T-cell (primary cell): Measurements from ENCODE around the gene CD300E. TPM values are rescaled to one million over a fixed set of nuclear protein-coding genes. Genes with fewer than 3 reads are reported as not detected.
"Not testable (repeated sequence)": the region's sequence is repeated elsewhere in the genome, so short reads cannot be mapped to it uniquely, and the experiment has no call there.

Source experiments
- ATAC-seq, 4 experiments: fragments of 200-7000 bp in 3 of 4; fragments of 150-1000 bp in 1 of 4; cut with Tn5 transposase; replicated peaks in 1 of 4; 1 replicate in 3 of 4; 2 replicates in 1 of 4; pipeline ENCODE4 v1.10.0; 2021; ENCODE audit warnings: moderate library complexity in 3 of 4, mild to moderate bottlenecking in 2 of 4, moderate number of reproducible peaks in 1 of 4
- CTCF ChIA-PET, 2 donors: fragments of 300-600 bp; sonication (Branson Sonifier 250); formaldehyde crosslinking; loops; one replicate each; lab custom pipeline; 2022; ENCODE audit warnings: antibody characterized with exemption in 2 of 2; lab: Charles Lee
- POLR2A ChIA-PET, 2 donors: fragments of 300-600 bp; sonication (Branson Sonifier 250); formaldehyde crosslinking; loops; one replicate each; lab custom pipeline; 2022; ENCODE audit warnings: antibody characterized with exemption in 2 of 2; lab: Charles Lee
- DNase-seq, 35 experiments: peaks; one replicate each; pipeline versions ENCODE4 v3.0.0 to v3.0.0-alpha.2; 2013 to 2023
- H3K27ac ChIP-seq: one replicate; pipeline ENCODE4 v1.5.1; 2013; ENCODE audit warnings: low read length
- H3K27me3 ChIP-seq, 2 experiments: replicated peaks in 1 of 2; 1 replicate in 1 of 2; 2 replicates in 1 of 2; pipeline versions ENCODE4 v1.6.1 to v1.7.0; 2013; ENCODE audit warnings: low read length in 1 of 2, mixed read lengths in 1 of 2; ENCODE audit not compliant: control insufficient read depth in 2 of 2, insufficient read depth in 2 of 2; ENCODE audit errors: extremely low read depth in 1 of 2
- H3K36me3 ChIP-seq, 2 donors: 1 replicate in 1 of 2; 2 replicates in 1 of 2; pipeline versions ENCODE4 v1.6.1 to v1.7.0; 2013; ENCODE audit warnings: low read length in 1 of 2; ENCODE audit not compliant: control insufficient read depth in 2 of 2, insufficient read depth in 1 of 2; ENCODE audit errors: extremely low read depth in 1 of 2
- H3K4me1 ChIP-seq, 2 experiments: 1 replicate in 1 of 2; 2 replicates in 1 of 2; pipeline versions ENCODE4 v1.6.1 to v1.7.0; 2013; ENCODE audit warnings: low read length in 2 of 2, mixed read lengths in 1 of 2; ENCODE audit not compliant: insufficient read depth in 2 of 2, control insufficient read depth in 1 of 2; ENCODE audit errors: extremely low read depth in 1 of 2
- H3K4me3 ChIP-seq, 2 donors: 1 replicate in 1 of 2; 2 replicates in 1 of 2; pipeline versions ENCODE4 v1.5.1 to v1.7.0; 2013; ENCODE audit warnings: mild to moderate bottlenecking in 2 of 2, low read length in 1 of 2, moderate library complexity in 1 of 2; ENCODE audit not compliant: control insufficient read depth in 1 of 2; ENCODE audit errors: extremely low read depth in 1 of 2
- H3K9me3 ChIP-seq: 2 replicates; pipeline ENCODE4 v1.7.0; 2013
- H3K27ac Mint-ChIP-seq, 2 donors: one replicate each; pipeline ENCODE4 v1.8.0; 2020 to 2021; ENCODE audit warnings: mild to moderate bottlenecking in 2 of 2, mixed read lengths in 2 of 2
- H3K27me3 Mint-ChIP-seq, 2 donors: one replicate each; pipeline ENCODE4 v1.8.0; 2021 to 2022; ENCODE audit warnings: mixed read lengths in 2 of 2
- H3K36me3 Mint-ChIP-seq: one replicate; pipeline ENCODE4 v1.8.0; 2021; ENCODE audit warnings: mixed read lengths
- H3K4me1 Mint-ChIP-seq, 3 donors: one replicate each; pipeline ENCODE4 v1.8.0; 2020 to 2022; ENCODE audit warnings: mixed read lengths in 3 of 3, mild to moderate bottlenecking in 1 of 3
- H3K4me3 Mint-ChIP-seq, 3 donors: one replicate each; pipeline ENCODE4 v1.8.0; 2020 to 2022; ENCODE audit warnings: mild to moderate bottlenecking in 3 of 3, mixed read lengths in 3 of 3, moderate library complexity in 3 of 3
- H3K9me3 Mint-ChIP-seq, 3 donors: one replicate each; pipeline ENCODE4 v1.8.0; 2020 to 2022; ENCODE audit warnings: mixed read lengths in 3 of 3
- WGBS: methylation state at CpG from one replicate; pipeline ENCODE4 v1.1.5; 2013; ENCODE audit warnings: missing lambda C conversion rate; ENCODE audit not compliant: insufficient coverage; 5-methylcytosine and 5-hydroxymethylcytosine counted together
- total RNA-seq, 35 experiments: library from RNA in 6 of 35; stranded (reverse) in 6 of 35; fragments of 120-200 nt in 1 of 35; gene quantifications; one replicate each; pipeline versions ENCODE4 v1.2.1 to v1.2.4 and lab custom pipeline; 2013 to 2026

Gene CD300E
- total RNA-seq, 5 donors from 2014 or later (not counting 1 experiment from before 2014, with no cell fraction given), result 0.38 TPM; not detected in 4

DNA sequence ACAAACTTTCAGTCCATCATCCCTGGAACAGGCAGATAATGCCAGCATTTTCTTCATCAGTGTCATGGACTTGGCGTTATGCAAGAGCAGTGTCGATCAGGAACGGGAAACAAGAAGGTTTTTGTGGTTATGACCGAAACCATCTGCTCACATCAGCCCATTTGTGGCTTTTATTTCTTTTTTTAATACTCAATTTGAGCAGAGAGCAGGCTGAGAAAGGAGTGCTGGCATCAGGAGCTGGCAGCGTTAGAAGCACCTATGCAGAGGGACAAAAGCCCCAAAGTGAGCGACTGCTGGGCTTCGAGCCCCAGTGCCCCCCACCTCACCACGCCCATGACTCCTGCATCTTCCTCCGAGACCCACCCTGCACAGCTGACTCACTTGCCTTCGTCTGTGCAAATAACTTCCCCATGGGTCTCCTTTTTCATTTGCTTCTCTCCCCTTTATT lies 16.2 kb upstream of the CD300E start:
- ChIA-PET CTCF (no interaction called here), POLR2A (no interaction called here)
- Histone ChIP-seq H3K36me3 (no peaks in the 10 kb centered on the region), H3K4me3 (no peak overlapping the region), H3K4me1 (peaks cover 0 to 12% of the 10 kb centered on the region in 2 experiments), H3K27me3 (peaks cover 0 to 46% of the 10 kb centered on the region in 2 experiments), H3K27ac (no peak overlapping the region), H3K9me3 (no peaks in the 10 kb centered on the region)
- DNase-seq (peak in 2 of 35 experiments; percentile 17 to 28), ATAC-seq (peak in 1 of 4 experiments; percentile 32)
- H3K27ac Mint-ChIP-seq, result no peak overlapping the region
- peaks cover 14 to 35% of the 10 kb centered on the region in 2 donors for H3K27me3 Mint-ChIP-seq
- 4% methylated on average over 7 of the region's 10 CpGs for WGBS
- no peaks in the 10 kb centered on the region for H3K9me3 Mint-ChIP-seq
- peaks cover 9 to 26% (median 11%) of the 10 kb centered on the region in 3 donors for H3K4me1 Mint-ChIP-seq
- peak overlapping the region in 1 of 3 donors; percentile 10 for H3K4me3 Mint-ChIP-seq
- H3K36me3 Mint-ChIP-seq, result no peaks in the 10 kb centered on the region

DNA sequence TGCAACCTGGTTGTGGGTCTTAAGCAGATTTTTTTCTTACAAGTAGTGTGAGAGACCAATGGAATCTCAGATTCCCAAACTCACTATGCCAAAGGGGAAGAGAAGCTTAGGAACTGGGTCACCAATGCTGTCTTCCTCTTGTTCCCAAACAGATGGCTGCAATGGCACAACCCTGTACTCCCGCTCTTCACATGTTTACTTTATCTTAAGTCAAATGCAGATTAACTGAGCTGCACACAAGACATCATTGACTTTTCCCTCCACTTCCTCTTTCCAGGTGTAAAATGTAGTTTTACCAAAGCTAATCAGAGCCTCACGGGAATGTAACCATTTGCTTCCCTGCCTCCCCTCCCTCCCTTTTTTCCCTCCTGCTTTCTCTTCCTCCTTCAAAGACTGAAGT lies 14.4 kb upstream of the CD300E start:
- H3K27ac Mint-ChIP-seq, result no peak overlapping the region
- peaks cover 9 to 26% (median 11%) of the 10 kb centered on the region in 3 donors for H3K4me1 Mint-ChIP-seq
- H3K9me3 ChIP-seq, result no peaks in the 10 kb centered on the region
- no peak overlapping the region for H3K4me3 Mint-ChIP-seq
- no peak for ATAC-seq
- H3K4me3 ChIP-seq, result no peak overlapping the region
- H3K27ac ChIP-seq, result no peak overlapping the region
- H3K36me3 ChIP-seq, result no peaks in the 10 kb centered on the region
- H3K9me3 Mint-ChIP-seq, result no peaks in the 10 kb centered on the region
- peaks cover 12 to 38% of the 10 kb centered on the region in 2 donors for H3K27me3 Mint-ChIP-seq
- POLR2A ChIA-PET, result no interaction called here
- 100% methylated on average over 1 of the region's 2 CpGs for WGBS
- H3K4me1 ChIP-seq, result peaks cover 0 to 12% of the 10 kb centered on the region in 2 experiments
- CTCF ChIA-PET, result no interaction called here
- no peaks in the 10 kb centered on the region for H3K36me3 Mint-ChIP-seq
- DNase-seq, result no peak
- peaks cover 0 to 58% of the 10 kb centered on the region in 2 experiments for H3K27me3 ChIP-seq

DNA sequence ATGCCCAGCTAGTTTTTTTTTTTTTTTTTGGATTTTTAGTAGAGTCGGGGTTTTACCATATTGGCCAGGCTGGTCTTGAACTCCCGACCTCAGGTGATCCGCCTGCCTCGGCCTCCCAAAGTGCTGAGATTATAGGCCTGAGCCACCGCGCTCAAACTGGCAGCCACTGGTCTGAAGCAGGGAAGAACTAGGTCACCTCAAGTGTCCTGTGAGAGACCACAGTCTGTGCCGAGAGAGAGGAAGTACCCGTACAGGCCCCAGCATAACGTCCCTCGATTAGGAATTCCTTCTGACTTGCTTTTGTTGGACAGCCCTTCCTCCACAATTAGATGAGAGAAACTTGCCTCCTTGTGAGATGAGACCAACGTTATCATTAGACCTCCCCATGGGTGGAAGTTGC lies 13.7 kb upstream of the CD300E start:
- no peaks in the 10 kb centered on the region for H3K36me3 Mint-ChIP-seq
- peaks cover 11 to 26% (median 11%) of the 10 kb centered on the region in 3 donors for H3K4me1 Mint-ChIP-seq
- no peak overlapping the region for H3K4me3 Mint-ChIP-seq
- H3K27ac Mint-ChIP-seq, result no peak overlapping the region
- Histone ChIP-seq H3K9me3 (no peaks in the 10 kb centered on the region), H3K36me3 (no peaks in the 10 kb centered on the region), H3K27me3 (peaks cover 0 to 61% of the 10 kb centered on the region in 2 experiments), H3K27ac (no peak overlapping the region), H3K4me3 (no peak overlapping the region), H3K4me1 (peaks cover 0 to 12% of the 10 kb centered on the region in 2 experiments)
- 71% methylated on average over 7 of the region's 11 CpGs for WGBS
- no peaks in the 10 kb centered on the region for H3K9me3 Mint-ChIP-seq
- H3K27me3 Mint-ChIP-seq, result peaks cover 12 to 37% of the 10 kb centered on the region in 2 donors
- CTCF ChIA-PET, result no interaction called here
- POLR2A ChIA-PET, result no interaction called here
- ATAC-seq (no peak), DNase-seq (no peak)

DNA sequence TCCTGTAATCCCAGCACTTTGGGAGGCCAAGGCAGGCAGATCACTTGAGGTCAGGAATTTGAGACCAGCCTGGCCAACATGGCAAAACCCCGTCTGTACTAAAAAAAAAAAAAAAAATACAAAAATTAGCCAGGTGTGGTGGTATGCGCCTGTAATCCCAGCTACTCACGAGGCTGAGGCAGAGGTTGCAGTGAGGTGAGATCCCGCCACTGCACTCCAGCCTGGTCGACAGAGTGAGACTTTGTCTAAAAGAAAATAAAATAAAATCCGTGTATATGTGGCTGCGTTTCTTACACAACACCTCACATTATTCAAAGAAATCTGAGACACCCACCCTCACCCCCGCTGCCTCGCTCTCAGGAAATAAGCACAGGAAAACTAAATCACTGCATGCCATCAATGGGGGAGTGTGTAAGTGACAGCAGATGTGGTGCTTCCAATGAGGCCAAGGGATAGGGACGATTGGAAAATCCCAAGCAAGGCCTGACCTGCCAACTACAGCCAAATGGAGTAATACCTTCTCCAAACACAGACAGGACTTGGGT lies 13.1 kb upstream of the CD300E start:
- Histone ChIP-seq H3K27me3 (peaks cover 0 to 65% of the 10 kb centered on the region in 2 experiments), H3K4me1 (peaks cover 0 to 12% of the 10 kb centered on the region in 2 experiments)
- WGBS, result no CpG with 5 or more reads among the region's 10 CpGs
- H3K27ac Mint-ChIP-seq, H3K36me3 Mint-ChIP-seq, CTCF ChIA-PET, H3K9me3 ChIP-seq, H3K27ac ChIP-seq, H3K4me3 ChIP-seq, H3K9me3 Mint-ChIP-seq, DNase-seq, ATAC-seq, H3K4me3 Mint-ChIP-seq, H3K36me3 ChIP-seq, POLR2A ChIA-PET: not testable (repeated sequence)
- peaks cover 7 to 32% of the 10 kb centered on the region in 2 donors for H3K27me3 Mint-ChIP-seq
- peaks cover 13 to 26% (median 17%) of the 10 kb centered on the region in 3 donors for H3K4me1 Mint-ChIP-seq

DNA sequence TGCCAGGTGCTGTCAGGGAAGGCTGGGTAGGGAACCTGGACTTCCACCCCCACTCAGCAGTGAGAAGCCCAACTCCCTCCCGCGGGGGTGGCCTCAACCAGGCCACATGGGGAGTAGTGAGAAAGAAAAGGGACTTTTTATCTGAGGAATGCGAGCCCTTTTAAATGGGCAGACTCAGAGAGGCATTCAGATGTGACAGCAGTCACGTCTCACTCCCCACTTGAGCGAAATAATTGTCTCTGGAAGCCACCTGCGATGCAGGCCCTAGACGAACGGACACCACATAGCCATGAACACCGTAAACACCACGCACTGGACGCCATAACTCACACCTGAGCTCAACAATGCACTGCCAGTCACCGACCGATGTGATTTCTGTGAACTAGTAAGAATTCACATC lies 11.9 kb upstream of the CD300E start:
- DNase-seq (no peak), ATAC-seq (no peak)
- Mint-ChIP-seq H3K27ac (no peak overlapping the region), H3K9me3 (no peaks in the 10 kb centered on the region), H3K27me3 (peaks cover 8 to 33% of the 10 kb centered on the region in 2 donors), H3K4me1 (peaks cover 14 to 19% (median 19%) of the 10 kb centered on the region in 3 donors), H3K4me3 (no peak overlapping the region), H3K36me3 (no peaks in the 10 kb centered on the region)
- no peak overlapping the region for H3K27ac ChIP-seq
- H3K27me3 ChIP-seq, result peaks cover 0 to 58% of the 10 kb centered on the region in 2 experiments
- H3K9me3 ChIP-seq, result no peaks in the 10 kb centered on the region
- WGBS, result 85% methylated on average over 9 of the region's 13 CpGs
- no peaks in the 10 kb centered on the region for H3K36me3 ChIP-seq
- ChIA-PET POLR2A (no interaction called here), CTCF (no interaction called here)
- no peak overlapping the region for H3K4me3 ChIP-seq
- peaks cover 0 to 12% of the 10 kb centered on the region in 2 experiments for H3K4me1 ChIP-seq

DNA sequence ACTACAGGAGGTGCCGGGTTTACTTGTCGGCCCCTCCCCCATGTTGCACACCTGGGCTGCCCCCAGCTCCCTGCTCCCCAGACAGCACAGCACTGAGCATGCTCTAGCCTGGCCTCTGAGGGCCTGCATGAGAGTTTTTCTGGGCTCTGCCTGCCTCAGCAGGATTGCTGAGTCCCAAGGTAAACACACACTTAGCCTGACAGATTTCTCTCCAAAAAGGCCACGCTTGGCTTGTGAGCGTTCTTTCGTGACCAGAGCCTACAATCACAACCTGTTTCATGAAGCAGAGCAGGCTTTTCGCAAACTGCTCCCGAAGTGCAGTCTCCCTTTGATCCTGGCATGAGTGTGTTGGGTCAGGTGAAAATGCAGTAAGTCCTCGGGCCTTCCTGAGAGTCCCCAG lies 9.8 kb upstream of the CD300E start:
- DNase-seq (no peak), ATAC-seq (no peak)
- Mint-ChIP-seq H3K4me3 (no peak overlapping the region), H3K9me3 (no peaks in the 10 kb centered on the region), H3K27me3 (peaks cover 9 to 41% of the 10 kb centered on the region in 2 donors), H3K4me1 (peaks cover 3 to 10% (median 7%) of the 10 kb centered on the region in 3 donors), H3K27ac (no peak overlapping the region), H3K36me3 (no peaks in the 10 kb centered on the region)
- Histone ChIP-seq H3K27ac (no peak overlapping the region), H3K36me3 (no peaks in the 10 kb centered on the region), H3K4me3 (no peak overlapping the region), H3K4me1 (no peaks in the 10 kb centered on the region), H3K9me3 (no peaks in the 10 kb centered on the region), H3K27me3 (peaks cover 0 to 57% of the 10 kb centered on the region in 2 experiments)
- POLR2A ChIA-PET, result no interaction called here
- WGBS, result 80% methylated on average over 2 of the region's 8 CpGs
- CTCF ChIA-PET, result interaction anchor here in 1 of 2 donors (0.6 kb wide), 1 partner anchor 78 kb away, joined by 4 read pairs; no protein-coding TSS in a partner anchor
